H1 (cell line): ENCODE measurements around the gene LTF. TPM values are rescaled to one million over a fixed set of nuclear protein-coding genes. Genes with fewer than 3 reads are reported as not detected.

ENCODE experiments used
- ASH2L ChIP-seq: fragments of 200-600, 300-600 bp; sonication (generic); IDR thresholded peaks from one replicate; pipeline ENCODE4 v1.7.1; 2017; ENCODE audit warnings: low read length
- BCL11A ChIP-seq, 2 experiments: IDR thresholded peaks; one replicate each; pipeline ENCODE4 v1.6.1; 2011; ENCODE audit warnings: low read depth in 2 of 2, low read length in 2 of 2, mild to moderate bottlenecking in 2 of 2
- EZH2 ChIP-seq: fragments of 200-600 bp; sonication (generic); IDR thresholded peaks from 2 replicates; pipeline ENCODE4 v1.7.1; 2012; ENCODE audit warnings: low read depth, mild to moderate bottlenecking, moderate library complexity, low read length, inconsistent platforms; ENCODE audit not compliant: severe bottlenecking
- POLR2A ChIP-seq, 2 experiments: IDR thresholded peaks; 1 replicate in 1 of 2; 2 replicates in 1 of 2; pipeline ENCODE4 v1.6.1; 2011; ENCODE audit warnings: low read depth in 2 of 2, low read length in 2 of 2, mild to moderate bottlenecking in 2 of 2; ENCODE audit errors: control extremely low read depth in 1 of 2
- polyA plus RNA-seq, 7 experiments: library from polyadenylated mRNA; depleted of rRNA in 3 of 7; stranded (reverse) in 5 of 7; unstranded in 2 of 7; fragments of >200 nt in 5 of 7; fragments of 200-250 nt in 2 of 7; gene quantifications; 1 replicate in 5 of 7; 2 replicates in 1 of 7; 4 replicates in 1 of 7; pipeline versions ENCODE4 v1.2.1 to v1.2.3, GENCODE V29; 2011 to 2013; ENCODE audit warnings: missing spikeins in 2 of 7, mixed read lengths in 2 of 7
- total RNA-seq: library from RNA; stranded (reverse); fragmentation: NEBNext Ultra II Directional; extraction: Animal tissue kit (Norgen Biotek cat#: 25700); gene quantifications from 2 replicates; pipeline ENCODE4 v1.2.1, GENCODE V29; 2021

The LTF gene
- total and polyA plus RNA-seq, 2 of the 8 experiments (the other 6 are each of a cell fraction or from before 2014, with no cell fraction given): 0.23 to 0.99 TPM

GRCh38 chr3:46466871-46467403 lies 2.2 kb upstream of the LTF start (continued):
- TF ChIP-seq EZH2: no peak
- no peak for TF ChIP-seq POLR2A (IDR thresholded peaks at IDR 0.05; ENCODE audit: control extremely low read depth in 1 of 2, low read depth in 2 of 2, low read length in 2 of 2)
- TF ChIP-seq ASH2L: no peak
- no peak for TF ChIP-seq BCL11A (IDR thresholded peaks at IDR 0.05; ENCODE audit: low read depth in 2 of 2, low read length in 2 of 2)
